HG03159 (cell line): Measurements from ENCODE around the gene PDX1.

ENCODE experiments used
- ATAC-seq: cut with Tn5 transposase; IDR thresholded peaks from one replicate; pipeline ENCODE4 v1.9.1; 2021; ENCODE audit warnings: mild to moderate bottlenecking, moderate library complexity; ENCODE audit not compliant: unreplicated experiment

Gene PDX1

GRCh38 chr13:27969082-27969865, 49.5 kb downstream of the PDX1 start, which contains the start of gene CDX2:
Gene CDX2, minus strand, starts transcription at chr13:27969315. Its CDS starts 309 bp downstream, at chr13:27969006.
- ATAC-seq, result no peak

GRCh38 chr13:27969866-27970229, 50.0 kb downstream of the PDX1 start:
- ATAC-seq, result no peak

- no peak for ATAC-seq
Measured at GRCh38 chr13:27970382-27971235, 50.8 kb downstream of the PDX1 start.

- no peak for ATAC-seq
Measured at GRCh38 chr13:27971236-27971645, 51.4 kb downstream of the PDX1 start.

GRCh38 chr13:27971776-27972477, 52.1 kb downstream of the PDX1 start:
- ATAC-seq, result no peak

- no peak for ATAC-seq
Measured at GRCh38 chr13:27972478-27972820, 52.6 kb downstream of the PDX1 start.

GRCh38 chr13:27973291-27973690, 53.5 kb downstream of the PDX1 start:
- no peak for ATAC-seq

- no peak for ATAC-seq
Measured at GRCh38 chr13:27973961-27974662, 54.3 kb downstream of the PDX1 start.
